CD4-positive, alpha-beta T cell treated with Interleukin-4 for 1 hour (primary cell): Measurements from ENCODE around the gene CUTC.

ENCODE experiments used
- DNase-seq, 2 donors: peaks; one replicate each; pipeline ENCODE4 v3.0.0-alpha.2; 2020 to 2022

Gene CUTC

DNA sequence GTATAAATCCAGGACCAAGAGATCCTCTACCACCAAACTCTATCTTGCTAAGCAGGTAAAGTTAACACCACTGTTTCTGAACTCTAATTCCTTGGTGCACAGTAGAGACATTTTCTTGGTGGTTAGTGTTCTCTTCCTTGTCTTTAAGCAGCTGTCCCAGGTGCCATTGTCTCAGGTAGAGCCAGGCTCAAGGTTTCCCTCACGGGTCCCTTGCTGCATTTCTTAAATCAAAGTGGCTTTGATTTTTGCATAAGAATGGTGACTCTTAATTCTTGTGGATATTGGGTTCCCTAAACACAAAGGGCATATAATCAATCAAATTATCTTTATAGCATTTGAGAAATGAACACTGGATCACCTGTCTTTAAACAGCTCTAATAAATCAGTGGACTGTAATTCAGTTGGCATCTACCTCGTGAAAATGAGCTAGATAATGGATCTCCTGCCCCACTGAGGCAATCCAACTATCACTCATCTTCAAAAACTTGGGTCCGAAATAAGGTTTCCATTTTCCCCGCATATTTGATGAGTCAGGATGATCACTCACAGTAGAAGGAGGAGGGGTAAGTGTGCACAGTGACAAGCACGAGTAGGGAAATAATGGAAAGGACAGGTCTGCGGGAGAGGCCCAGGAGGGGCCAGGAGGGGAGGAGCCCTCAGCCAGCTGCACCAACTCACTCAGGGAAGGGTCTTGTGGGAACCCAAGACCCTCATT lies 52.9 kb downstream of the CUTC start:
- no peak for DNase-seq

DNA sequence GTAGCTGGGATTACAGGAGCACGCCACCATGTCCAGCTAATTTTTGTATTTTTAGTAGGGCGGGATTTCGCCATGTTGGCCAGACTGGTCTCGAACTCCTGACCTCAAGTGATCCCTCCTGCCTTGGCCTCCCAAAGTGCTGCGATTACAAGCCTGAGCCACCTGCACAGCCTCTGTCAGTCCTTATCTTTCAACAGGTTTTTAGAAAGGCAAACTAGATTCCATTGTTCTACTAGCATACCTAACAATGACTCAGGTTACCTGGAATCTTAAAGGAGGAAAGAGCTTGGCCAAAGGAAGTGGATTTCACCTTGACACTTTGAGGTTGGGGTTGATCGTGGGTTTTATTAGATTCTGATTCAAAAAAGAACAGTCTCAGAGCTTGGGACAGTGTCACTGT lies 53.6 kb downstream of the CUTC start:
- DNase-seq, result no peak

DNA sequence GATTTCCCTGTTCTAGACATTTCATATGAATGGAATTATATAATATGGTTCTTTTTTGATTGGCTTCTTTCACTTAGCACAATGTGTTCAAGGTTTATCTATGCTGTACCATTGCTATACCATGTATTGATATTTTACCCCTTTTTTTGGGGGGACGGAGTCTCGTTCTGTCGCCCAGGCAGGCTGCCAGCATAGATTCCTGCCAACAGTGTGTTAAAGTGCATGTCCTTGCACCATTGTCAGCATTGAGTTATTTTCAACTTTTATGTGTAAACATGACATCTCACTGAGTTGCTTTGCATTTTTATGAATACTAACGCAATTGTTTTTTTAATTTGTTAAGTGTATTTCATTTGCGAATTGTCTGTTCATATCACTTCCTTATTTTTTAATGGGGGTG lies 55.3 kb downstream of the CUTC start:
- no peak for DNase-seq

DNA sequence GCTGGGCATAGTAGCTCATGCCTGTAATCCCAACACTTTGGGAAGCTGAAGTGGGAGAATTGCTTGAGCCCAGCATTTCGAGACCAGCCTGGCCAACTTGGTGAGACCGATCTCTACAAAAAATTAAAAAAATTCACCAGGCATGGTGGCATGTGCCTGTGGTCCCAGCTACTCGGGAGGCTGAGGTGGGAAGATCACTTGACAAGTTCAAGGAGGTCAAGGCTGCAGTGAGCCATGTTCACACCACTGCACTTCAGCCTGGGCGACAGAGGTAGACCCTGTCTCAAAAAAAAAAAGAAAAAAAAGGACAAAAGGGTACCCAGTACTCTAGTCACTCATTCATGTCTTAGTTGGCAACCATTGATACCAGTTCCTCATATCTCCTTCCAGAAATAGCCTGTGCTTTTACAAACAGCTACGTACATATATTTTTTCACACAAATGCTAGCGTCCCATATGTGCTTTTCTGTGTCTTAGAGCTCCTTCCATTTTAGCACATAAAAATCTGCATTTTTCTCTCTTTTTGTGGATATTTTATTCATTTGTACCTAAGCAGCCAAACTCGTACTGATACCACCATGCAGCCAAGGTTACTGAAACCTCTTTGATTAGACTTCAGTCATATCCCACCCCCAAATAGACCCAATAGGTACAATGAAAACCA lies 55.9 kb downstream of the CUTC start:
- DNase-seq, result no peak

DNA sequence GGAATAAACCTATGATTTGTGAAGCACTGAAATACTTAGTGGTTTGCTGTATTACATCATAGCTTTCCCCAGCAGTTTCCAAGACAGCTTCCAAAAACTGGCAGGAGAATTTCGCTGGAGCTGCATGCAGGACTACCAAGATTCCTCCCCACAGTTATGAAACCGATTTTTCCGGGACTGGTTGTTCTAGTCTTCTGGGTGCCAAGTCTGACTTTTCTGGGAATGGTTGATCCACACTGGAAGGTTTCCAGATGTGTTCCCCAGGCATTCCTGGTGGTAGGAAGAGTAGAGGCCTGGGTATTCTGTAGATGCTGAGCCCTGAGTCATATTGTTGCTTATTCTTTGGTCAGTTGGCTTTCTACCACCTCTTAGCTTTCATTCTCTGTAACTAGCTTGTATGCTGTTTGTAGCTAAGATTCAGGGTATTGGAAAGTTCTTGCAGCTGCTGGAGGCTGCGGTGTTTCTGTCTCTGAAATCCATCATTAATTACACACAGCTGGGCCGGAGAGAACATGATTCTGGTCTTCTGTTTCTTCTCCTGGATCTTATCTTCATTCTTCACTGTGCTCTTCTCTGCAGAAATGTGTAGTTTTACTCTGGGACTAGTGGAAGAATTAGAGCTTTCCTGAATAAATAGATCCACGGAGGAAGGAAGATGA lies 56.7 kb downstream of the CUTC start:
- no peak for DNase-seq

DNA sequence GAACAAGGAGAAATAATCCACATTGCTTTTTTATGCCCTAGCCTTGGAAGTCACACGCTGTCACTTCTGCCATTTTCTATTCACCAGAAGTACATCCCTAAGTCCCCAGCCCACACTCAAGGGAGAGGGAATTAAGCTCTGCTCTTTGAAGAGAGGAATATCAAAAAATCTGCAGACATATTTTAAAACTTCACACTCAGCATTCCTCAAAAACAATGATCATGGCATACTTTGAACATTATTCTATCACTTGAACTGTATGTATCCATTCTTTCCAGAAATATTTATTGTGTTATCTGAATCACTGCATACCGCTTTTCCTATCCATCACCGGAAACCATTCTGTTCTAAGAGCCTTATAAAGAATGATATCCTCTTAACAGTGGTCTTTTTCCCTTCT lies 59.8 kb downstream of the CUTC start:
- DNase-seq, result no peak

DNA sequence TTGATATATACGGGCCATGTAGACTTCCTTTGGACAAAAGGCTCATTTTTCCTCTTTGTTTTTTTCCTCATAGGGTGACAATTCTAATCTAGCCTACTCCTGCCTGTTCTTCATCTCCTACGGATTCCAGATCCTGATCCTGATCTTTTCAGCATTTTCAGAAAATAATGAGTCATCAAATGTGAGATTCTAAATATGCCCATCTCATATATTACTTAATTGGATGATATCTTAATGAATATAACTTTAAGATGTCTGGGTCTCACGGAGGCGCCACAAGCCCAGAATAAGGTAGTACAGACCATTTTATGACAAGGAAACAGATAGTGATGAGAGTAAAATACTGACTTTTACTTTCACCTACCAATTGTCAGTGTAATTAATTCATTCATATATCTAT lies 61.8 kb downstream of the CUTC start:
- no peak for DNase-seq

DNA sequence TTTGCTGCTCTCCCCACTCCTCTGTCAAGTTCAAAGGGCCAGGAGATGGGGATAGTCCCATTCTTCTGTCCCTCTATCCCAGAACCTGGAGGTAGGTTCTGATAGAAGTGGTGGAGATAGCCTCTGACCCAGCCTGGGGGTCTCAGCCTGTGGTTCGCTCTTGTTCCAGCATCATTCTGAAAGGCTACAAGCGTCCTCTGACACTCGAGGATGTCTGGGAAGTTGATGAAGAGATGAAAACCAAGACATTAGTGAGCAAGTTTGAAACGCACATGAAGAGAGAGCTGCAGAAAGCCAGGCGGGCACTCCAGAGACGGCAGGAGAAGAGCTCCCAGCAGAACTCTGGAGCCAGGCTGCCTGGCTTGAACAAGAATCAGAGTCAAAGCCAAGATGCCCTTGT lies 64.9 kb downstream of the CUTC start:
- DNase-seq, result no peak

DNA sequence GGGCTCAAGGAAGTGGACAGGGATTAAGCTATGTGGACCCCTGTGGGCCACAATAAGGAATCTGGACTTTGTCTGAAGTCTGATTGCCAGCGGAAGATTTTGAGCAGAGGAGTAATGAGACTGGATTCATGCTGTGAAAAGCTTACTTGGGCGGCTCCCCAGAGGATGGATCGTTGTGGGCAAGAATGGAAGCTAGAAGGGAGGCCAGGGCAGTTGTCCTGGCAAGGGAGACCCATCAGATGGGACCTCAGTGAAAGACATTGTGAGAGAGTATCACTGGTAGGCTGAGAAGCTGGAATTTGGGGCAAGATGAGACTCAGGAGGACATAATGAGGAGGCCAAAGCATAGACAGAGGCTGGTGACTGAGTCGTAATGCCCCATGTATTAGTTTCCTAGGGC lies 66.0 kb downstream of the CUTC start:
- no peak for DNase-seq

DNA sequence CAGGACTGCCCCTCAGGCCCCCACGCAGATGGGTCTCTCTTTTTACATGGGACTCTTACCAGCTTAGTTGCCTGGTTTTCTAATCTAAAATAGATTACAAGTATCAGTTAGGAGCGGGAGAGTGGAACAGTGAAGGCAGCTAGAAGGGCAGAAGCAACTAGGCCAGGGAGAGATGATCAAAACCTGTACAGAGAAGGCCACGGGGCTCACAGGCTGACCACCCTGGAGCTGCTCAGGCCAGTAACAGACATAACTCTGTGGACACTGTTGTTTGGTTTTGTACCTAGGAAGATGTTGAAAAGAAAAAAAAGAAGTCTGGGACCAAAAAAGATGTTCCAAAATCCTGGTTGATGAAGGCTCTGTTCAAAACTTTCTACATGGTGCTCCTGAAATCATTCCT lies 66.9 kb downstream of the CUTC start:
- no peak for DNase-seq

DNA sequence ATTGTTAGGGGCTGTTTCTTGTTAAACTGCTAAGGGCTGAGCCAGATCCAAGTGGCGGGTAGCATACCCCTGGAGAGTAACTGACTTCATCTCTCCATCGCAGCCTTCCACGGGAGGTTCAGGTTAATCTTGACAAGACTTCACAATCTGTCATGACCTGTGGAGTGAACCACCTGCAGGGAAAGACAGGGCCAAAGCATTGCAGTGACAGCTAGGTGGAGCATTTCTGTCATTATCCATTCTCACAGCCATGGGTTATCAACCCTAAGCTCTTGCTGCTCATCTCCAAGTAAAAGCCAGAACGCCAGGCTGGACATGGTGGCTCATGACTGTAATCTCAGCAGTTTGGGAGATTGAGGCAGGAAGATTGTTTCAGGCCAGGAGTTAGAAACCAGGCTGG lies 67.6 kb downstream of the CUTC start:
- no peak for DNase-seq

DNA sequence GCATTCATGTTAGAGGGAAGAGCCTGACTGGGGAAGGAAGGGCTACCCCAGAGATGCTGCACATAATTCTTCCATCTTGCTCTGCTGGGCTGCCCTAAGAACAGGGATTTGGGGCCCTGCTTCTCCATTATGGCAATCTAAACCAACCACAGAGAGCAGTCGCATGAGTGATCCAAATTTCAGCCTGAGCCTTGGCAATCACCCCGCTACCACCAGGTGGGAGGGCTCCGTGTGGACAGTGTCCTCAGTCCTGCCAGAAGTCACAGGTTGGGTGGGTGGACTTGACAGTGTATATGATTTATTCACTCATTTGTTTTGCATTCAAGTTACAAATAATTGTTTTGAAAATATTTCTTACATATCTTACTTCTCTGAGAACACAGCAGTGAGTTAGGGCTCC lies 72.4 kb downstream of the CUTC start:
- no peak for DNase-seq

DNA sequence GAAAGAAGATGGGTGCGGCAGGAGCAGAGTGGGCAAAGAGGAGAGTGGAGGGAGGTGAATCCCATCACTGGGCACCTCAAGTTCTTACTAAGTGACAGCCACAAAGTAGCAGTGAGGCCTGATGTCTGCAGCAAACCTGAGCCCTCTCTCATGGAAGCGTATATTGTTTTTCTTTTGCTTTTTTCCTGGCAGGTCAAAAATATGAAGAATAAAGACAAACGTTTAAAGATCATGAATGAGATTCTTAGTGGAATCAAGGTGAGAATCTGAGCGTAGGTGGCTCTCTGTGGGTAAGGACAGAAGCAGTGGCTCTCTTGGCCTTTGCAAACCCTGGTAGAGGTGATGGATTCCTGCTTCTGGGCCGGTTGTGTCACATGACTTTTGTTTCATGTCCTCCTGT lies 73.2 kb downstream of the CUTC start:
- DNase-seq, result no peak
